ENCODE data around the gene LAP3. TPM values are rescaled to one million over a fixed set of nuclear protein-coding genes. Genes with fewer than 3 reads are reported as not detected.

LAP3 gene
- total and polyA plus RNA-seq, 8 donors, result 64.1 to 128 (median 71.7) TPM

GRCh38 chr4:17636341-17636695 lies 59.3 kb downstream of the LAP3 start:
- peaks cover 0 to 65% of the 10 kb centered on the region in 2 donors for H3K36me3 ChIP-seq
- H3K4me1 ChIP-seq, result no peaks in the 10 kb centered on the region
- H3K4me3 ChIP-seq, result no peak overlapping the region
- ATAC-seq (peak; percentile 14), DNase-seq (no peak)
- H3K9me3 ChIP-seq, result no peaks in the 10 kb centered on the region
- intact Hi-C loops (cut with DNase I), result loop anchor here in 1 of 2 donors (5.0 kb wide), 1 partner anchor 89 kb away; no protein-coding TSS in a partner anchor
- no peaks in the 10 kb centered on the region for H3K27me3 ChIP-seq
- TF ChIP-seq CTCF (IDR thresholded peaks at IDR 0.05), result no peak
- H3K27ac ChIP-seq, result no peak overlapping the region

GRCh38 chr4:17636696-17637622 lies 60.0 kb downstream of the LAP3 start:
- ATAC-seq (peak; percentile 95), DNase-seq (peak; percentile 36 to 90 (median 66))
- H3K36me3 ChIP-seq, result peaks cover 0 to 58% of the 10 kb centered on the region in 2 donors
- TF ChIP-seq CTCF (IDR thresholded peaks at IDR 0.05), result peak; percentile 90 to 93
- H3K27me3 ChIP-seq, result no peaks in the 10 kb centered on the region
- H3K4me3 ChIP-seq, result no peak overlapping the region
- no peaks in the 10 kb centered on the region for H3K9me3 ChIP-seq
- intact Hi-C loops (cut with DNase I), result loop anchor here in 1 of 2 donors (5.0 kb wide), 1 partner anchor 90 kb away; no protein-coding TSS in a partner anchor
- H3K4me1 ChIP-seq, result no peaks in the 10 kb centered on the region
- H3K27ac ChIP-seq, result no peak overlapping the region

DNA sequence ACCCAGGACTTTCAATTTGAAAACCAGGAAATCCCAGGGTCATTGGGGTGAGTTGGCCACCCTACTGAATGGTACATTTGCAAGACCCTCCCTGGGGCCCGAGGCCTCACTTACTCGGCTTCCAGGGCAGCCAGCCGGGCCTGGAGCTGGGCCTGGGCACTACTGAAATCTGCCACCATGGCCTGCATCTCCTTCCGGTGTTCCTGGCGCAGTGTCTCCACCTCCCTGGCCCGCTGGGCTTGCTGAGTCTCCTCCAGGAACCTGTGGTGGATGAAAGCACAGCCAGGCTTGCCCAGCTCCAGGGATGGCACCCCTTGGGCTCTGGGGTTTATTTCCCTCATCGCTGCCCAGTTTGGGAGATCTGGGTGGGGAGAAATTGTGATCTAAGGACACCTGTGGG lies 62.1 kb downstream of the LAP3 start:
- intact Hi-C loops (cut with DNase I), result loop anchor here in 1 of 2 donors (5.0 kb wide), 1 partner anchor 92 kb away; no protein-coding TSS in a partner anchor

GRCh38 chr4:17642398-17642783 lies 65.4 kb downstream of the LAP3 start:
- TF ChIP-seq CTCF (IDR thresholded peaks at IDR 0.05), result no peak
- H3K9me3 ChIP-seq, result no peaks in the 10 kb centered on the region
- H3K4me3 ChIP-seq, result no peak overlapping the region
- no peaks in the 10 kb centered on the region for H3K4me1 ChIP-seq
- DNase-seq, result no peak
- H3K27ac ChIP-seq, result no peak overlapping the region
- no peaks in the 10 kb centered on the region for H3K27me3 ChIP-seq
- peaks cover 0 to 13% of the 10 kb centered on the region in 2 donors for H3K36me3 ChIP-seq
- intact Hi-C loops (cut with DNase I), result no loop called here
- ATAC-seq, result no peak

More for the DNA sequence above, 62.1 kb downstream of the LAP3 start:
- peaks cover 0 to 37% of the 10 kb centered on the region in 2 donors for H3K36me3 ChIP-seq
- ATAC-seq, result no peak
- H3K27ac ChIP-seq, result no peak overlapping the region
- TF ChIP-seq CTCF (IDR thresholded peaks at IDR 0.05), result no peak
- DNase-seq, result no peak
- H3K27me3 ChIP-seq, result no peaks in the 10 kb centered on the region
- no peaks in the 10 kb centered on the region for H3K4me1 ChIP-seq
- no peaks in the 10 kb centered on the region for H3K9me3 ChIP-seq
- no peak overlapping the region for H3K4me3 ChIP-seq

DNA sequence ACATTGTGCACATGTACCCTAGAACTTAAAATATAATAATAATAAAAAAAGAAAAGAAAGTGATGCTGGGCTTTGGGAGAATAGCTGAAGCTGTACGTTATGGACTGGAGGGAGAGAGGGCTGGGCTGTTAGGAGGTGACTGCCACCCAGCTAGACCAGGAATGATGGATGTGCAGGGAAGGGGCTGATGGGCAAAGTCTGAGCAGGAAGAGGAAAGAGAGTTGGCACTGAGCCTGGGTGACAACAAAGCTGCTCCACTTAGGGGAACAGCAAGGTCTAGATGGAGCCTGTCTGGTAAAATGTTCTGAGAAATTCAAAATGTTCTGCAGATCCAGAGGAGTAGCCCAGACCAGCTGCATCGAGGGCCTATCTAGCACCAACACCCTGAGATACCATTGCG lies 69.7 kb downstream of the LAP3 start:
- no peaks in the 10 kb centered on the region for H3K36me3 ChIP-seq
- ATAC-seq, result no peak
- no peaks in the 10 kb centered on the region for H3K4me1 ChIP-seq
- no peak for TF ChIP-seq CTCF (IDR thresholded peaks at IDR 0.05)
- H3K4me3 ChIP-seq, result no peak overlapping the region
- intact Hi-C loops (cut with DNase I), result no loop called here
- H3K9me3 ChIP-seq, result no peaks in the 10 kb centered on the region
- DNase-seq, result no peak
- no peaks in the 10 kb centered on the region for H3K27me3 ChIP-seq
- H3K27ac ChIP-seq, result no peak overlapping the region
